Measurements from ENCODE around the gene ZNF423.
"Not testable (repeated sequence)": the region's sequence is repeated elsewhere in the genome, so short reads cannot be mapped to it uniquely, and the experiment has no call there.

ZNF423 gene

GRCh38 chr16:49855822-49856671, at the start of gene ZNF423:
ZNF423 (minus strand) TSS chr16:49856112; CDS start chr16:49855774, 338 bp downstream.
- DNase-seq (ENCODE audit: low read depth in 2 of 2): no peak

GRCh38 chr16:49904348-49905062, 48.6 kb upstream of the ZNF423 start:
- no peak for DNase-seq (ENCODE audit: low read depth in 2 of 2)

GRCh38 chr16:49902908-49903307, 47.0 kb upstream of the ZNF423 start:
- DNase-seq (ENCODE audit: low read depth in 2 of 2): no peak

- no peak for DNase-seq (ENCODE audit: low read depth in 2 of 2)
Observed at GRCh38 chr16:49901711-49902110, 45.8 kb upstream of the ZNF423 start.

GRCh38 chr16:49900875-49901274, 45.0 kb upstream of the ZNF423 start:
- no peak for DNase-seq (ENCODE audit: low read depth in 2 of 2)

GRCh38 chr16:49899991-49900695, 44.2 kb upstream of the ZNF423 start:
- no peak for DNase-seq (ENCODE audit: low read depth in 2 of 2)

- no peak for DNase-seq (ENCODE audit: low read depth in 2 of 2)
Observed at GRCh38 chr16:49896447-49896964, 40.6 kb upstream of the ZNF423 start.

- DNase-seq (ENCODE audit: low read depth in 2 of 2): no peak
Observed at GRCh38 chr16:49890876-49891275, 35.0 kb upstream of the ZNF423 start.

- no peak for DNase-seq (ENCODE audit: low read depth in 2 of 2)
Observed at GRCh38 chr16:49889725-49890397, 33.9 kb upstream of the ZNF423 start.

GRCh38 chr16:49886554-49887094, 30.7 kb upstream of the ZNF423 start:
- no peak for DNase-seq (ENCODE audit: low read depth in 2 of 2)

- DNase-seq (ENCODE audit: low read depth in 2 of 2): no peak
Observed at GRCh38 chr16:49884033-49885015, 28.4 kb upstream of the ZNF423 start.

- no peak for DNase-seq (ENCODE audit: low read depth in 2 of 2)
Observed at GRCh38 chr16:49883076-49884014, 27.4 kb upstream of the ZNF423 start.

GRCh38 chr16:49881890-49882289, 26.0 kb upstream of the ZNF423 start:
- DNase-seq (ENCODE audit: low read depth in 2 of 2): no peak

- DNase-seq (ENCODE audit: low read depth in 2 of 2): not testable (repeated sequence)
Observed at GRCh38 chr16:49878540-49878939, 22.6 kb upstream of the ZNF423 start.

- no peak for DNase-seq (ENCODE audit: low read depth in 2 of 2)
Observed at GRCh38 chr16:49876716-49877129, 20.8 kb upstream of the ZNF423 start.

- no peak for DNase-seq (ENCODE audit: low read depth in 2 of 2)
Observed at GRCh38 chr16:49875806-49876715, 20.1 kb upstream of the ZNF423 start.

GRCh38 chr16:49874613-49875237, 18.8 kb upstream of the ZNF423 start:
- no peak for DNase-seq (ENCODE audit: low read depth in 2 of 2)
